HG03354 (cell line): Measurements from ENCODE around the gene BACH2.
A peak's percentile ranks its signal among the peaks of the same experiment; 100 is the strongest.

Source experiments
- ATAC-seq: cut with Tn5 transposase; IDR thresholded peaks from one replicate; pipeline ENCODE4 v1.9.1; 2021; ENCODE audit warnings: mild to moderate bottlenecking; ENCODE audit not compliant: unreplicated experiment, poor library complexity, severe bottlenecking

BACH2 gene

DNA sequence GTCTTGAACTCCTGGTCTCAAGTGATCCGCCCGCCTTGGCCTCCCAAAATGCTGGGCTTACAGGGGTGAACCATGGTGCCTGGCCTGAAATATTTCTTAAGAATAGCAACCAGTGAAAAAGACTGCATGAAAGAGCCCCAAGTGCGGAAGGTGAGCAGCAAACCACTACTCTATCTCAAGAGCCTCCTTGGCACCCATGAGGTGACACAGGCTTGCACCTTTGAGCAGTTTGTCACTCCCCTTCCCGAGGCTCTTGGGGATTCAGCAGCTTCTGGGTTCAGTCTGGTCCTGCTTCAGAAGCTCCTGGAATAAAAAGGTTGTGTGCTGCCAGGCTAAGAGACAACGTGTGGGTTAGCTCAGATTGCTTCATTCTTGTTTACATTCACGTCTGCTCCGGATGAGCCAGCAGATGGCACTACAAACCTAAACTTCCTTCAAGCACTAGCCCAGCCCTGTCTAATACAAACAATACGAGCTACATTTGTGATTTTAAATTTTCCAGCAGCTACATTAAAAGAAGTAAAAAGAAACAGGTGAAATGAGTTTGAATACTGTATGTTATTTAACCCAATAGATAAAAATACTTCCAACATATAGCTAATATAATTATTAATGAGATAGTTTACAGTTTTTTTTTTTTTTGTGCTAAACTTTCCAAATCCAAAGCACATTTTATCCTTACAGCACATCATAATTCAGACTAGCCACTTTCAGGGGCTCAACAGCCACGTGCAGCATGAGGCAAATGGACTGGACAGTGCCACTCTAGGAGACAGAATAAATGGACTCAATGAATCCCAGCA is 356.2 kb downstream of the BACH2 start:
- peak; percentile 90 for ATAC-seq

GRCh38 chr6:89939144-89939543 is 357.5 kb downstream of the BACH2 start:
- ATAC-seq = no peak

- ATAC-seq = no peak
These were observed 358.6 kb downstream of the BACH2 start for GRCh38 chr6:89938014-89938413.

GRCh38 chr6:89936177-89936576 is 360.5 kb downstream of the BACH2 start:
- no peak for ATAC-seq

GRCh38 chr6:89934685-89935366 is 361.8 kb downstream of the BACH2 start:
- no peak for ATAC-seq

DNA sequence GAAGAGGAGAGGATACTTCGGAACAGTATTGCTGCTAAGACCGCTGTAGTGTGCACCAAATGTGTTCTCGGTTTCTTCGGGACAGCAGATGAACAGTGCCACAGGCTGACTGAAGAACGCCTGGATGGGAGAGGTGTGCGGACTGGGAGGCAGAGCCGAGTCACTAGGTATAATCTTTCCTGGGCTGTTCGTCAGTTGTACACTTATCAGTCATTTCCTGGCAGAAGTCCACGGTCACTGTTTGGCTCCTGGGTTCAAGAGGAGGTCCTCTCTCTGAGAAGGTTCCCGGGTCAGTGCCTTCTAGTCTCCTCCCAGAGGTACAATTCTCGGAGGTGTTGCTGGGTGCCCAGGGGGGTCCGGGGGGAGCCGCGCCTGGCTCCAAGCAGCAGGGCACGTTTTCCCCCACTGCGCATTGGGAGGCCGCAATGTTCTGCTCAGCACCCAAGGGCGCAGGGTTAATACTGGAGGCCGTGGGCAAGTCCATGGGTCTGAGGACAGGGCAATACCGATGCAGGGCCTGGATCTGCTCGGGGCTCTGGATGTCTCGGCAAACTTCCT is 364.3 kb downstream of the BACH2 start:
- ATAC-seq = no peak

DNA sequence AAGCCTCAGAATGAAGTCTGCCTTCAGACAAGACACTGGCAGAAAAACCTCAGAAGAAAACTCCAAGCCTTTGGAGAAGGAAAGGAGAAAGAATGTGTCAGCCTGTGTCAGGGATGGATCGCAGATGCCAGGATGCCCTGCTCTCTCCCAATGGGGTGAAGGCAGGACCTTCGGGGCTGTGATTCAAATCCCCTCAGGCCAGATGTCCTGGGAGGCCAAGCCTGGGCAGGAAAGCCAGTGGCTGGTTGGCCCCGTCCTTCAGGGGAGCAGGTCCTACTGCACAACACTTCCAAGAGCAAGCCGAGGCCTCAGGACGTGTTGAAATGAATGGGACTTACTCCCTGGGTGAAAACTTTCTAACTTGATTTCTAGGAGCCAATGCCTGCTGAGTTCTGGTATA is 365.9 kb downstream of the BACH2 start:
- no peak for ATAC-seq

GRCh38 chr6:89928604-89929003 is 368.0 kb downstream of the BACH2 start:
- no peak for ATAC-seq

DNA sequence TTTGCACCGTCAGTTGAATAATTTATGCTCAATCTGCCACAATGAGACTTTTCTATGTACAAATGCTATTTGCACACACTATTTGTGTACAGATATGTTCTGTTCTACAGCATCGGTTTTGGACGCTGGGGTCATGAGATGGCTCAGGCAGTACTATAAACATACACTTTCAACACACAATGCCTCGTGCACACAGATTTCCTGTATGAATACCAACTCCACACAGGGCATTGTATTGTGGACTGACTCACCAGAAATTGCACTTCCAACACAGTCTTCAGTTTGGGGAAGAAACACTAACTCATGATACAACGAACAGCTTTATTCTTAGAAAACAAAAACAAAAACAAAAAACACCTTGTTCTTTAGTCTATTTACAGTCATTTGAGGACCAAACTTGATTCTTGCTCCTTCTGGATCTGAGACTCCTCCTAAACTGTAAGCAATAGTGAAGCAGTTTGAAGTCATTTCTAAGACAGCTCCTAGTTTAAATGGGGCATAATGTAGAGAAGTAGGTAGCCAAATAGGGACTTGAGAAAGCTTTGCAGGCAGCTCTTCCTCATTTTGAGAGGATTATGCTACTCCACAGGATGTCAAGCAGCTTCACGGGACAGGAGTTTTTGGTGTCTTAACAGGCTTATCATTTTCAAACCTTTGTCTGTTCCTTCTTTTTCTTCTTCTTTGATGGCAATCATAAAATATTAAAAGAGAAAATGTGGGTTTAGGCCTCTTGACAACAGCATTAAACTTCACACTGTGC is 368.7 kb downstream of the BACH2 start:
- ATAC-seq = no peak

GRCh38 chr6:89927264-89927663 is 369.4 kb downstream of the BACH2 start:
- ATAC-seq = no peak

DNA sequence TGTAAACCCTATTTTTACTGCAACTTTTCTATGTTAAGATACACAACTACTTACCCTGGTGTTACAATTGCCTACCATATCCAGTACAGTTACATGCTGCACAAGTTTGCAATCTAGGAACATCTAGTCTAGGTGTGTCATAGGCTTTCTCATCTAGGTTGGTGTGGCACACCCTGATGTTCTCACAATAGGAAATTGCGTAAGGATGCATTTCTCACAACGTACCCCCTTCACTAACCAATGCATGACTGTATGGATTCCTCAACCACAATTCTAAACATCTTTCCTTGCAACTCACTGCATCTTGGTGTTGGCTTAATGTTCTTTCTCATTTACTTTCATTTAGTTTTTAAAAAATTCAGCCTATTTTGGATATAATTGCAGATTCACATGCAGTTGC is 370.8 kb downstream of the BACH2 start:
- no peak for ATAC-seq

GRCh38 chr6:89924231-89924630 is 372.4 kb downstream of the BACH2 start:
- no peak for ATAC-seq

DNA sequence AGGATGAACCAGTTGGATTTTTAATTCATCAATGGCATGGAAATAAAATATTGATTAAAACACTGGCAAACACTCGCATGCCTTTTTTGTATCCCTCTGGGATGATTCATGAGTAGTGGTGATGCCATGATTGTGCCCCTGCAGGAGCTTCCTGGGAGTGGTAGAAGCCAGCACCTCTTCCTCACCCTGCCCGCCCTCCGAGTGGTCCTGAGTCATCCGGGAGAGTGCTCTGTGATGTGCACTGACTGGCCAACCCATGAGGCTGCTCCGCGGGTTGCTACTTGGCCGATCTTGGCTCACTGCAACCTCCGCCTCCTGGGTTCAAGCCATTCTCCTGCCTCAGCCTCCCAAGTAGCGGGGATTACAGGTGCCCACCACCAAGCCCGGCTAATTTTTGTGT is 375.0 kb downstream of the BACH2 start:
- ATAC-seq = no peak

- ATAC-seq = no peak
These were observed 375.4 kb downstream of the BACH2 start for GRCh38 chr6:89921197-89921596.

GRCh38 chr6:89917801-89918366 is 378.8 kb downstream of the BACH2 start:
- ATAC-seq = no peak

- no peak for ATAC-seq
These were observed 379.4 kb downstream of the BACH2 start for GRCh38 chr6:89917216-89917615.

GRCh38 chr6:89916136-89916920 is 380.3 kb downstream of the BACH2 start:
- ATAC-seq = no peak

- no peak for ATAC-seq
These were observed 385.8 kb downstream of the BACH2 start for GRCh38 chr6:89910902-89911240.
